GM19023 (cell line): Measurements from ENCODE around the gene OR4B1.

ENCODE experiments used
- ATAC-seq: cut with Tn5 transposase; IDR thresholded peaks from one replicate; pipeline ENCODE4 v1.9.1; 2021; ENCODE audit warnings: mild to moderate bottlenecking, moderate library complexity; ENCODE audit not compliant: unreplicated experiment

The OR4B1 gene

GRCh38 chr11:48248902-48249301 lies 32.3 kb downstream of the OR4B1 start:
- ATAC-seq = no peak

- no peak for ATAC-seq
Measured at GRCh38 chr11:48261600-48261999, 45.0 kb downstream of the OR4B1 start.

GRCh38 chr11:48263423-48263911 lies 46.9 kb downstream of the OR4B1 start, which contains the start of gene OR4X1:
Gene OR4X1 (plus strand): TSS chr11:48263861. CDS start chr11:48263861, 0 bp downstream.
- ATAC-seq = no peak
